SIG-M5 treated with dmso at 0.1 percent for 504 hours (cell line): ENCODE measurements around the gene LMAN2L.

Source experiments
- DNase-seq: peaks from one replicate; lab custom pipeline; 2025; ENCODE audit not compliant: unreplicated experiment; lab: John Stamatoyannopoulos, UW

LMAN2L gene

GRCh38 chr2:96739633-96740428 is at the start of gene LMAN2L:
LMAN2L (minus strand) TSS chr2:96740064; CDS start chr2:96740040, 24 bp downstream.
- DNase-seq = peak; percentile 98

- no peak for DNase-seq
Measured at GRCh38 chr2:96789245-96789617, 49.4 kb upstream of the LMAN2L start.

GRCh38 chr2:96788442-96789244 is 48.8 kb upstream of the LMAN2L start:
- DNase-seq = no peak

- DNase-seq = no peak
Measured at GRCh38 chr2:96787411-96787810, 47.5 kb upstream of the LMAN2L start.

- DNase-seq = no peak
Measured at GRCh38 chr2:96783388-96783787, 43.5 kb upstream of the LMAN2L start.

- no peak for DNase-seq
Measured at GRCh38 chr2:96775160-96775559, 35.3 kb upstream of the LMAN2L start.

GRCh38 chr2:96773922-96774321 is 34.1 kb upstream of the LMAN2L start:
- DNase-seq = peak; percentile 54

GRCh38 chr2:96772903-96773671 is 33.2 kb upstream of the LMAN2L start:
- DNase-seq = no peak

GRCh38 chr2:96771796-96772618 is 32.1 kb upstream of the LMAN2L start:
- DNase-seq = peak; percentile 54

- DNase-seq = no peak
Measured at GRCh38 chr2:96770442-96771202, 30.8 kb upstream of the LMAN2L start.

GRCh38 chr2:96769814-96770213 is 29.9 kb upstream of the LMAN2L start:
- no peak for DNase-seq

- no peak for DNase-seq
Measured at GRCh38 chr2:96768083-96768561, 28.3 kb upstream of the LMAN2L start.

GRCh38 chr2:96767135-96767871 is 27.4 kb upstream of the LMAN2L start:
- no peak for DNase-seq

- DNase-seq = peak; percentile 87
Measured at GRCh38 chr2:96764253-96764637, 24.4 kb upstream of the LMAN2L start.

GRCh38 chr2:96763511-96764252 is 23.8 kb upstream of the LMAN2L start:
- peak; percentile 44 for DNase-seq

- no peak for DNase-seq
Measured at GRCh38 chr2:96762529-96763311, 22.9 kb upstream of the LMAN2L start.

GRCh38 chr2:96760986-96761832 is 21.3 kb upstream of the LMAN2L start:
- DNase-seq = peak; percentile 44
